ENCODE results near the gene MSX1.

Gene MSX1

DNA sequence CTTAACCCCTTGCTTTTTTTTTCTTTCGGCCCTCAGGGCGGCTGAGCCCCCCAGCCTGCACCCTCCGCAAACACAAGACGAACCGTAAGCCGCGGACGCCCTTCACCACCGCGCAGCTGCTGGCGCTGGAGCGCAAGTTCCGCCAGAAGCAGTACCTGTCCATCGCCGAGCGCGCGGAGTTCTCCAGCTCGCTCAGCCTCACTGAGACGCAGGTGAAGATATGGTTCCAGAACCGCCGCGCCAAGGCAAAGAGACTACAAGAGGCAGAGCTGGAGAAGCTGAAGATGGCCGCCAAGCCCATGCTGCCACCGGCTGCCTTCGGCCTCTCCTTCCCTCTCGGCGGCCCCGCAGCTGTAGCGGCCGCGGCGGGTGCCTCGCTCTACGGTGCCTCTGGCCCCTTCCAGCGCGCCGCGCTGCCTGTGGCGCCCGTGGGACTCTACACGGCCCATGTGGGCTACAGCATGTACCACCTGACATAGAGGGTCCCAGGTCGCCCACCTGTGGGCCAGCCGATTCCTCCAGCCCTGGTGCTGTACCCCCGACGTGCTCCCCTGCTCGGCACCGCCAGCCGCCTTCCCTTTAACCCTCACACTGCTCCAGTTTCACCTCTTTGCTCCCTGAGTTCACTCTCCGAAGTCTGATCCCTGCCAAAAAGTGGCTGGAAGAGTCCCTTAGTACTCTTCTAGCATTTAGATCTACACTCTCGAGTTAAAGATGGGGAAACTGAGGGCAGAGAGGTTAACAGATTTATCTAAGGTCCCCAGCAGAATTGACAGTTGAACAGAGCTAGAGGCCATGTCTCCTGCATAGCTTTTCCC, 3.4 kb downstream of the MSX1 start:
- H3K4me3 ChIP-seq (ENCODE audit: low read depth, low read length): no peak overlapping the region
- TF ChIP-seq CTCF (IDR thresholded peaks at IDR 0.05; ENCODE audit: borderline replicate concordance, insufficient read depth, low read depth, low read length): no peak

GRCh38 chr4:4864443-4864939, 5.0 kb downstream of the MSX1 start:
- no peak overlapping the region for H3K4me3 ChIP-seq (ENCODE audit: low read depth, low read length)

DNA sequence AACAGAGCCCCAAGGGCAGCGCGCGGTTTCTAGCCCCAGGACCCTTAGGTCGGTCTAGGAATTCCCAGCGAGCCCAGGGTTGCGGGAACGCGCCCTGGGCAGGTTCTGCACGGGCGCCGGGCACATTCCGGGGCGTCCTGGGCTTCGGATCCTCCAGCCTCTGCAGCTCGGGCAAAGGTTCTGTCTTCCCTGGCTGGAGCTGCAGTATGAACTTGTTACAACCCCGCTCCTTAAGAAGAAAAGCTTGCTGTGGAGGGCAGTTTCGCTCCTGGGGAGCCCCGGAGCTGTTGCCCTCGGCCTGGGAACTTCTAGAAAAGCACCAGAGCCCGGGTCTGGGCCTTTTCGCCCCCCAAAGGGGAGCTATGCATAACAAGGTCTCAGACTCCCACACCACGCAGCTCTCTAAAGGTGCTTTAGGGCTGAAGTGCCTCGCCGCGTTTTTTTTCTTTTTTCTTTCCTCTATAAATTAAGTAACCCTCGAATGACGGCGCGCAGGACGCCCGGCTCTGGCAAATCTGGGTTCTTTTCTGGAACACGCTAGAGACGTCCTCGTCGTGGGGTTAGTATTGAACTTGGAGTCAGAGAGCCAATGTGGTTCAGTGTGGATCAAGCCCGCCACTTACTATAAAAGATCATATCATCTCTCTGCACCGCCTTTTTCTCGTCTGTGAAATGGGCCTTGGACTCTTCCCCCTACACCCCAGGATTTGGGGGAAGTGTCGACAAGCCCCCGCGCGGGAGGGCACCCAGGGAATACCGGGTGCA, 5.7 kb downstream of the MSX1 start:
- no peak overlapping the region for H3K4me3 ChIP-seq (ENCODE audit: low read depth, low read length)
- TF ChIP-seq CTCF (IDR thresholded peaks at IDR 0.05; ENCODE audit: borderline replicate concordance, insufficient read depth, low read depth, low read length): no peak

More at GRCh38 chr4:4864443-4864939, 5.0 kb downstream of the MSX1 start:
- no peak for TF ChIP-seq CTCF (IDR thresholded peaks at IDR 0.05; ENCODE audit: borderline replicate concordance, insufficient read depth, low read depth, low read length)

DNA sequence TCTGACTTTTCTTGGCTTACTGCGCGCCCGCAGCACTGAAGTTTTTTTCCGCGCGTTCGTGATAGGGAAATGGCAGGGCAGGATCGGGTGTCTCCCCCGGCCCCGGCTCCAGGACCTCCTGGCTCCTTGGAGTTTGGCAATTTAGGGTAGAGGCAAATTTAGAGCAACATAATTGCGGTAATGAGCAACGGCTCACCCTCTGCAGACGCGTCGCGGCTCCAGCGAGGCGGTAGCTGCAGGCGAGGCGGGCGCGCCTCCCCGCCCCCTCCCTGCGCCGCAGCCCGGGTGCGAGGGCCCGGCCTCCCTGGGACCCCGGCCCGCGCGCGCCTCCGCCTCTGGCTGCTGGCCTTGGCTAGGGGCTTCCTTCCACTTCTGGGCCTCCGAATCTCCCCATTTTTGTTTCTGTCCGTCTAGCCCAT, 6.2 kb downstream of the MSX1 start:
- peak overlapping the region; percentile 37 for H3K4me3 ChIP-seq (ENCODE audit: low read depth, low read length)
- TF ChIP-seq CTCF (IDR thresholded peaks at IDR 0.05; ENCODE audit: borderline replicate concordance, insufficient read depth, low read depth, low read length): no peak

DNA sequence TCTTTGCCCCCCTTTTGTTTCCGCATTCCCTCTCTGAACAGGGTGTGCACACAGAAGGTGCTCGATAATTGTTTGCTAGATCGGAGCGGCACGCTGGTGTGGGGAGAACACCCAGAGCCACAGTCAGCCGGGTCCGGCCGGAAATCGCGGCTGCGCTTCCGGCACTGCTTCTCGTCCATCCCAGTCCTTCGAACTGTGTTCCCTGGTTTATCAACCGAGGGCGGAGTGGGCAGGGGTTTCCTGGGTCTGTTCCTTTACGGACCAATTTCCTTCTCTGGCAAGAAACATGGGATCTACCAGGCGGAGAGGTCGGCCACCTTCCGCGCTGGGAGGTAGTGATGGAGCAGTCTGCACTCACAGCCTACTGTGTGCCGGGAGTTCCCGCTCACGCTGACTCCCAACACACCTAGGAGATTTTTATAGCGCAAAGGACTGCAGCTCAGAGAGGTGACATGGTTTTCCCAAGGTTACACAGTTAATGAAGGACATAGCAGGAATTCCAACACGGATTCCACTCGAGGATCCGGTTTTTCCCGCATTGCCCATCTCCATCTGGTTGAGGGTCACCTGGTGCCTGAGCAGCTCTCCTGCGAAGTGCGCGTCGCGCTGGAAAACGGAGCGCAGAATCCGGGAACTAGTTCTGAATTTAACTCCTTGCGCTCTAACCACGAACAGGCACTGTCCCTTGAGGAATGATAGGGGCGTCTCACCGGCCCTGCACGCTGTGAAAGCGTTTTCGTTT, 6.8 kb downstream of the MSX1 start:
- peak overlapping the region; percentile 37 for H3K4me3 ChIP-seq (ENCODE audit: low read depth, low read length)

More for the DNA sequence above, 6.8 kb downstream of the MSX1 start:
- no peak for TF ChIP-seq CTCF (IDR thresholded peaks at IDR 0.05; ENCODE audit: borderline replicate concordance, insufficient read depth, low read depth, low read length)

Measured in GM12875 (cell line).